Hippocampal formation (tissue), 2 donors: ENCODE results near the gene MYEF2.

Experiments
- DNase-seq, 2 donors: peaks; one replicate each; lab custom pipeline; 2025; lab: John Stamatoyannopoulos, UW

MYEF2 gene

GRCh38 chr15:48087844-48088243, 90.3 kb downstream of the MYEF2 start:
- DNase-seq, result no peak

- DNase-seq, result no peak
Observed at GRCh38 chr15:48086576-48086975, 91.5 kb downstream of the MYEF2 start.

- DNase-seq, result no peak
Observed at GRCh38 chr15:48086133-48086532, 92.0 kb downstream of the MYEF2 start.

GRCh38 chr15:48085591-48085930, 92.5 kb downstream of the MYEF2 start:
- no peak for DNase-seq

- DNase-seq, result no peak
Observed at GRCh38 chr15:48084759-48085590, 93.1 kb downstream of the MYEF2 start.
